K562 (cell line): ENCODE measurements around the gene GLRA3. TPM values are rescaled to one million over a fixed set of nuclear protein-coding genes. Genes with fewer than 3 reads are reported as not detected.
A peak's percentile ranks its signal among the peaks of the same experiment; 100 is the strongest.

ENCODE experiments used
- ARNT ChIP-seq, 2 experiments: fragments of 450-650 bp; IDR thresholded peaks; 2 replicates each; pipeline ENCODE4 v1.6.1; 2016; ENCODE audit warnings: mild to moderate bottlenecking in 1 of 2
- BCOR ChIP-seq: fragments of 450-650 bp; IDR thresholded peaks from 2 replicates; pipeline ENCODE4 v1.6.1; 2016
- CC2D1A ChIP-seq: fragments of 450-650 bp; IDR thresholded peaks from 2 replicates; pipeline ENCODE4 v1.6.1; 2017; ENCODE audit warnings: mild to moderate bottlenecking
- CREBBP ChIP-seq: IDR thresholded peaks from one replicate; pipeline ENCODE4 v1.6.1; 2012; ENCODE audit warnings: low read depth, mild to moderate bottlenecking, control low read depth, inconsistent platforms, low read length
- DDX20 ChIP-seq: fragments of 450-650 bp; IDR thresholded peaks from 2 replicates; pipeline ENCODE4 v1.6.1; 2016; ENCODE audit warnings: missing genetic modification characterization, low read depth, mild to moderate bottlenecking, missing compliant biosample characterization, moderate library complexity
- FOXJ3 ChIP-seq: sonication (generic); formaldehyde crosslinking; IDR thresholded peaks from 2 replicates; pipeline ENCODE4 v1.4.0; 2020; ENCODE audit warnings: mild to moderate bottlenecking, missing genetic modification reagents
- GTF2F1 ChIP-seq: IDR thresholded peaks from 2 replicates; pipeline ENCODE4 v1.6.1; 2011; ENCODE audit warnings: low read depth, low read length, improper control_type of control experiment
- HDAC2 ChIP-seq: fragments of 450-650 bp; IDR thresholded peaks from 2 replicates; pipeline ENCODE4 v1.6.1; 2016; ENCODE audit warnings: mild to moderate bottlenecking
- HDAC8 ChIP-seq: fragments of 450-650 bp; IDR thresholded peaks from 2 replicates; pipeline ENCODE4 v1.6.1; 2016; ENCODE audit warnings: mild to moderate bottlenecking, missing genetic modification characterization, moderate library complexity, missing compliant biosample characterization
- KAT2B ChIP-seq: IDR thresholded peaks from one replicate; pipeline ENCODE4 v1.6.1; 2012; ENCODE audit warnings: low read depth, mild to moderate bottlenecking, control low read depth, inconsistent platforms, low read length, moderate library complexity
- MIER1 ChIP-seq: fragments of 450-650 bp; IDR thresholded peaks from 2 replicates; pipeline ENCODE4 v1.6.1; 2016; ENCODE audit warnings: antibody characterized with exemption, mild to moderate bottlenecking, low read depth
- NFIC ChIP-seq: fragments of 450-650 bp; IDR thresholded peaks from 2 replicates; pipeline ENCODE4 v1.6.1; 2017; ENCODE audit warnings: mild to moderate bottlenecking, inconsistent platforms
- NFRKB ChIP-seq: fragments of 450-650 bp; IDR thresholded peaks from 2 replicates; pipeline ENCODE4 v1.6.1; 2016; ENCODE audit warnings: low read depth
- OTX1 ChIP-seq: fragments of 450-650 bp; formaldehyde crosslinking; IDR thresholded peaks from 2 replicates; pipeline ENCODE4 v1.4.0; 2022; ENCODE audit warnings: mild to moderate bottlenecking
- RBM17 ChIP-seq: fragments of 200-400 bp; formaldehyde crosslinking; IDR thresholded peaks from 2 replicates; pipeline ENCODE4 v1.6.1; 2017; ENCODE audit warnings: low read depth, mild to moderate bottlenecking, low read length, borderline replicate concordance
- SMC3 ChIP-seq: conservative IDR thresholded peaks from 2 replicates; pipeline ENCODE4 v1.6.1; 2011; ENCODE audit warnings: low read depth, low read length, improper control_type of control experiment; ENCODE audit not compliant: insufficient read depth
- TBL1XR1 ChIP-seq, 2 experiments: IDR thresholded peaks; 2 replicates each; pipeline ENCODE4 v1.6.1; 2012; ENCODE audit warnings: improper control_type of control experiment in 2 of 2, low read length in 2 of 2, mild to moderate bottlenecking in 1 of 2
- TRIM24 ChIP-seq, 2 experiments: fragments of 450-650 bp; IDR thresholded peaks; 2 replicates each; pipeline ENCODE4 v1.6.1; 2016
- ZFP36 ChIP-seq: fragments of 150-350 bp; IDR thresholded peaks from 2 replicates; pipeline ENCODE4 v1.6.1; 2018; ENCODE audit warnings: low read length, low read depth; ENCODE audit not compliant: partially characterized antibody
- ZNF124 ChIP-seq: sonication (generic); formaldehyde crosslinking; IDR thresholded peaks from 2 replicates; pipeline ENCODE4 v1.8.1; 2022; ENCODE audit warnings: missing genetic modification reagents
- ZNF316 ChIP-seq: fragments of 450-650 bp; IDR thresholded peaks from 2 replicates; pipeline ENCODE4 v1.6.1; 2016
- ZNF444 ChIP-seq: fragments of 250-450 bp; sonication (Bioruptor Pico); IDR thresholded peaks from 2 replicates; pipeline ENCODE4 v1.4.0; 2020; ENCODE audit warnings: mild to moderate bottlenecking, moderate library complexity
- ZNF507 ChIP-seq: conservative IDR thresholded peaks from 2 replicates; pipeline ENCODE4 v1.6.1; 2017; ENCODE audit warnings: missing genetic modification characterization, missing compliant biosample characterization
- polyA plus RNA-seq, 8 experiments: library from polyadenylated mRNA; depleted of rRNA in 4 of 8; stranded (reverse) in 5 of 8; unstranded in 3 of 8; fragments of >200 nt; fragmentation: Nextera tagmentation in 2 of 8; fragmentation: Illumina TruSeq in 1 of 8; extraction: Ambion mirVana in 2 of 8; extraction: Trizol in 1 of 8; gene quantifications; 2 replicates each; pipeline versions ENCODE4 v1.2.1 to v1.2.3, GENCODE V29; 2011 to 2014; ENCODE audit warnings: inconsistent platforms in 1 of 8, missing spikeins in 1 of 8
- total RNA-seq, 7 experiments: library from RNA; depleted of rRNA in 6 of 7; stranded (reverse); fragments of >200 nt in 6 of 7; fragmentation: Illumina TruSeq in 2 of 7; extraction: Trizol in 2 of 7; gene quantifications; 2 replicates each; pipeline versions ENCODE4 v1.2.1 to v1.2.3, GENCODE V29; 2011 to 2021; ENCODE audit warnings: low replicate concordance in 1 of 7
- TF ChIP-seq, protein P1 (sequence below), 2 experiments: fragments of 450-650 bp in 1 of 2; sonication (generic) in 1 of 2; formaldehyde crosslinking in 1 of 2; IDR thresholded peaks in 1 of 2; conservative IDR thresholded peaks in 1 of 2; 2 replicates each; pipeline versions ENCODE4 v1.6.1 to v1.8.1; 2016 to 2023; ENCODE audit warnings: mild to moderate bottlenecking in 2 of 2, moderate library complexity in 2 of 2, inconsistent platforms in 1 of 2, missing genetic modification reagents in 1 of 2
- TF ChIP-seq, protein P2 (sequence below): fragments of 450-650 bp; IDR thresholded peaks from 2 replicates; pipeline ENCODE4 v1.6.1; 2018; ENCODE audit warnings: mild to moderate bottlenecking, low read depth; ENCODE audit not compliant: partially characterized antibody
- TF ChIP-seq, protein P3 (sequence below): fragments of 450-650 bp; IDR thresholded peaks from 2 replicates; pipeline ENCODE4 v1.6.1; 2016; ENCODE audit warnings: antibody characterized with exemption
- TF ChIP-seq, protein P4 (sequence below): fragments of 250-450 bp; sonication (Bioruptor Pico); IDR thresholded peaks from 2 replicates; pipeline ENCODE4 v1.8.0; 2021; ENCODE audit warnings: moderate library complexity, mild to moderate bottlenecking, inconsistent platforms
- TF ChIP-seq, protein P5 (sequence below): sonication (generic); formaldehyde crosslinking; IDR thresholded peaks from 2 replicates; pipeline ENCODE4 v1.8.0; 2022; ENCODE audit warnings: mild to moderate bottlenecking, low read depth, missing genetic modification reagents

GLRA3 gene
- total and polyA plus RNA-seq, 9 of the 15 experiments (the other 6 are each of a cell fraction or from before 2014, with no cell fraction given): 0.06 to 0.14 (median 0.08) TPM; not detected in 2

DNA sequence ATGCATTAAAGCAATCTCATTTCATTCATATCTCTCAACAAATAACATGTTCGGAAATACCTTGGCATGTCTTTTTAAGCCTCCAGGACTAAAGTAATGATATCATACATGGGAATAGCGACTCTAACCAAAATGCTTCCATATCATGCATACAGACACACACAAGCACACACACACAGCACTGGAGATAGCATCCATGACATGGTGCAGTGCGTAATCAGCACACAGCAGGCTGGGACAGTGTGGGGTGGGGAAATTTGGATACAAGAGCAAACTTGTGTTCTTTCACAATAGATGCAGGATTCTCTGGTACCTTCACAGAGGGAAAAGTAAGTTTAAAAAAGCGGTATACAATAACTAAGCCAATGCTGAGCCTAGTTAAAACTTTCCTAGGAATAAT, 174.4 kb downstream of the GLRA3 start (continued):
- TF ChIP-seq, protein P1, sequence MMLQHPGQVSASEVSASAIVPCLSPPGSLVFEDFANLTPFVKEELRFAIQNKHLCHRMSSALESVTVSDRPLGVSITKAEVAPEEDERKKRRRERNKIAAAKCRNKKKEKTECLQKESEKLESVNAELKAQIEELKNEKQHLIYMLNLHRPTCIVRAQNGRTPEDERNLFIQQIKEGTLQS (IDR thresholded peaks at IDR 0.05): peak; percentile 33
- TF ChIP-seq, protein P1 (CRISPR knock-in tag; conservative IDR thresholded peaks at IDR 0.05): no peak
- TF ChIP-seq SMC3: no peak
- no peak for TF ChIP-seq OTX1
- TF ChIP-seq NFIC: peak; percentile 36; the same call in 1 of the 2 replicates
- TF ChIP-seq NFRKB: no peak
- TF ChIP-seq HDAC2: peak; percentile 47; the same call in 1 of the 2 replicates
- TF ChIP-seq TBL1XR1 (IDR thresholded peaks at IDR 0.05; ENCODE audit: low read length in 2 of 2): no peak
- TF ChIP-seq FOXJ3 (CRISPR knock-in tag): no peak
- no peak for TF ChIP-seq ZFP36
- no peak for TF ChIP-seq ZNF507 (tag)
- TF ChIP-seq, protein P2, sequence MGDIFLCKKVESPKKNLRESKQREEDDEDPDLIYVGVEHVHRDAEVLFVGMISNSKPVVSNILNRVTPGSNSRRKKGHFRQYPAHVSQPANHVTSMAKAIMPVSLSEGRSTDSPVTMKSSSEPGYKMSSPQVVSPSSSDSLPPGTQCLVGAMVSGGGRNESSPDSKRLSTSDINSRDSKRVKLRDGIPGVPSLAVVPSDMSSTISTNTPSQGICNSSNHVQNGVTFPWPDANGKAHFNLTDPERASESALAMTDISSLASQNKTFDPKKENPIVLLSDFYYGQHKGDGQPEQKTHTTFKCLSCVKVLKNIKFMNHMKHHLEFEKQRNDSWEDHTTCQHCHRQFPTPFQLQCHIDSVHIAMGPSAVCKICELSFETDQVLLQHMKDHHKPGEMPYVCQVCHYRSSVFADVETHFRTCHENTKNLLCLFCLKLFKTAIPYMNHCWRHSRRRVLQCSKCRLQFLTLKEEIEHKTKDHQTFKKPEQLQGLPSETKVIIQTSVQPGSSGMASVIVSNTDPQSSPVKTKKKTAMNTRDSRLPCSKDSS: no peak
- no peak for TF ChIP-seq KAT2B
- TF ChIP-seq, protein P3, sequence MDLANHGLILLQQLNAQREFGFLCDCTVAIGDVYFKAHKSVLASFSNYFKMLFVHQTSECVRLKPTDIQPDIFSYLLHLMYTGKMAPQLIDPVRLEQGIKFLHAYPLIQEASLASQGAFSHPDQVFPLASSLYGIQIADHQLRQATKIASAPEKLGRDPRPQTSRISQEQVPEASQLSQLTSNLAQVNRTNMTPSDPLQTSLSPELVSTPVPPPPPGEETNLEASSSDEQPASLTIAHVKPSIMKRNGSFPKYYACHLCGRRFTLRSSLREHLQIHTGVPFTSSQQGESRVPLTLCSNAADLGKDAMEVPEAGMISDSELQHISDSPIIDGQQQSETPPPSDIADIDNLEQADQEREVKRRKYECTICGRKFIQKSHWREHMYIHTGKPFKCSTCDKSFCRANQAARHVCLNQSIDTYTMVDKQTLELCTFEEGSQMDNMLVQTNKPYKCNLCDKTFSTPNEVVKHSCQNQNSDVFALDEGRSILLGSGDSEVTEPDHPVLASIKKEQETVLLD: peak; percentile 45; the same call in 1 of the 2 replicates
- no peak for TF ChIP-seq ZNF124 (CRISPR knock-in tag)
- no peak for TF ChIP-seq GTF2F1
- TF ChIP-seq, protein P4, sequence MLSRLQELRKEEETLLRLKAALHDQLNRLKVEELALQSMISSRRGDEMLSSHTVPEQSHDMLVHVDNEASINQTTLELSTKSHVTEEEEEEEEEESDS (CRISPR knock-in tag): no peak
- no peak for TF ChIP-seq ZNF444
- TF ChIP-seq BCOR: 0 out of 2 replicates have a peak, but pooled peaks have one; percentile 34
- TF ChIP-seq ARNT (IDR thresholded peaks at IDR 0.05): no peak
- TF ChIP-seq DDX20: no peak
- no peak for TF ChIP-seq ZNF316
- TF ChIP-seq HDAC8 (tag): no peak
- TF ChIP-seq TRIM24 (IDR thresholded peaks at IDR 0.05): peak; percentile 63 to 68; a peak in 2 of 4 replicates
- TF ChIP-seq CC2D1A: peak; percentile 49; the same call in 1 of the 2 replicates
- no peak for TF ChIP-seq RBM17
- TF ChIP-seq, protein P5, sequence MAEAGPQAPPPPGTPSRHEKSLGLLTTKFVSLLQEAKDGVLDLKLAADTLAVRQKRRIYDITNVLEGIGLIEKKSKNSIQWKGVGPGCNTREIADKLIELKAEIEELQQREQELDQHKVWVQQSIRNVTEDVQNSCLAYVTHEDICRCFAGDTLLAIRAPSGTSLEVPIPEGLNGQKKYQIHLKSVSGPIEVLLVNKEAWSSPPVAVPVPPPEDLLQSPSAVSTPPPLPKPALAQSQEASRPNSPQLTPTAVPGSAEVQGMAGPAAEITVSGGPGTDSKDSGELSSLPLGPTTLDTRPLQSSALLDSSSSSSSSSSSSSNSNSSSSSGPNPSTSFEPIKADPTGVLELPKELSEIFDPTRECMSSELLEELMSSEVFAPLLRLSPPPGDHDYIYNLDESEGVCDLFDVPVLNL (CRISPR knock-in tag): no peak
- TF ChIP-seq CREBBP: no peak
- no peak for TF ChIP-seq MIER1
